ENCODE data around the gene PDZD8.
"Not testable (repeated sequence)": the region's sequence is repeated elsewhere in the genome, so short reads cannot be mapped to it uniquely, and the experiment has no call there.

The PDZD8 gene

DNA sequence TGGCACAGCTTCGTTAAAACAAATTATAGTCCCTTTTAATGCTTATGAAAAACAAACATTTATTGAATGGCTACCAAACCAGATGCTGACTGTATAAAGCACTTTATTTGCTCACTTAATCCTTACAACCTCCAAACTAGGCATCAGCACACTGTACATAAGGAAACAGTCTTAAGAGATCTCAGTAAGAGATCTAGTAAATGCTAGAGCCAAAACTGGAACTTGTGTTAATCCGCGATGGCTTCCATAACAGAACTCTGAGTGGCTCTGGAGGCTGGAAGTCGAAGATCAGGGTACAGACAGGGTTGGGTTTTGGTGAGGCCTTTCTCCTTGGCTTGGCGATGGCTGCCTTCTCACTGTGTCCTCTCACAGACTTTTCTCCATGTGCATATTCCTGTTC is 27.0 kb downstream of the PDZD8 start:
- no peak for DNase-seq (ENCODE audit: low read depth)

DNA sequence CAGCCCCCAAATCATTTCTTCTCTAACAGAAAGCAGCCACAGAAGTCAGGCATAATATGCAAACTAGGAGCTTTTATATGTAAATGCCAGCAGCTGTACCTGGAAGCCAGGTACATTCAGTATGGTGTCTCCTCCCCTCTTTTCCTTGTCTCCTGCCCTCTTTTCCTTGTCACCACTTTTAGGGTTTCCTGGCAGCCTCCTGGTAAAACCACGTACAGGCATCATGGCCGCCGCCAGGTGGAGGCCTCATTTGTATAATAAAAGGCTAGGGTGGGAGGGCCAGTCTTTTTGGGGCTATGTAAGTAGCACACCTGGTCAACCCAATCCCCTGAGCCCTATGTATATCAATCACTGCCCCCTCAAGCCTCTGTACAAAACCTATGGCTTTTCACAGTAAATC is 28.7 kb downstream of the PDZD8 start:
- no peak for DNase-seq (ENCODE audit: low read depth)

DNA sequence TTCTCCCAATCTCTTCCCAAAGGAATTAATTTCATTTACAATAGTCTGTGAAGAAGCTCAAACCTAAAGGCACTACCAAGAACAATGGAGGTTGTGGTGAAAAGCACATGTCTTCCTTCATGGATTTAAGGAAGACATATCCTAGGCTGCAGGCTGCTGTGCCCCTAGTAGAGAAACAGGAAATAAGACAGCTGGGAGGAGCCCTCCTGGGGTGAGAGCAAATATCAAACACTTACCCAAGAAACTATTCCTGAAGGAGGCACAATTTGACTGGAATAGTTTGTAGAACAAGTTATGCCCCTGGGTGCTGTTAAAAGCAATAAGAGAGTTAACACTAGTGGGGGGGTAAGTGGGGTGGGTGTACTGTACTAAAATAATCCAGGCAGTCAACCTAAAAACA is 30.1 kb downstream of the PDZD8 start:
- no peak for DNase-seq (ENCODE audit: low read depth)

DNA sequence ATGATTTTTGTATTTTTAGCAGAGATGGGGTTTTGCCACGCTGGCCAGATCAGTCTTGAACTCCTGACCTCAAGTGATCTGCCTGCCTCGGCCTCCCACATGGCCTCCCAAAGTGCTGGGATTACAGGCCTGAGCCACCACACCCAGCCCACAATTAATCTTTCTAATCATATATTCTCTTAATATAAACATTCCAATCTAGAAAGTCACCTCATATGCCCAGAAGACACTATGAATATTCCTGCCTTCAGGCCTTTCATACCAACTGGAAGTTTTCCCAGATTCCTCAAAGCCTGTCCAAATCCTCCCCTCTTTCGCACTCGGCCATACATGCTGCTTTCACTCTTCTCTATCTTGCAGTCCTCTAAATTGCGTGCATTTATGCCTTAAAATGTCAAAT is 32.6 kb downstream of the PDZD8 start:
- no peak for DNase-seq (ENCODE audit: low read depth)

DNA sequence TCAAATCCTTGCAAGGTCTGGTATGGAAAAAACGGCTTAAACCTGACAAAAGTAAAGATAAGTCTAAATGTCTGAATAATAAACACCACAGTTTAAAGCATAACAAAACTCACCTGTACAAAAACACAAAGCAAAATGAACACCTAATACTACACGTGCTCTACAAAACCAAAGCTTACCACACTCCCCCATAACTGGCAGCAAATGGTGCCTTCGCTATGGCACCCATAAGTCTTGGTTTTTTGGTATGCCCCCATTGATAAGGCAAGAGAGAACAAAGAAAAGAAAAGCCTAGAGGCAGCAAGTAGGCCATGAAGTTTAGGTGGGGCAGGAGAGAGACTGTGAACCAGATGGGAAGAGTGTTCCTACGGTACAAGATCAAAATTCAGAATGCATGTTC is 34.2 kb downstream of the PDZD8 start:
- DNase-seq (ENCODE audit: low read depth), result no peak

DNA sequence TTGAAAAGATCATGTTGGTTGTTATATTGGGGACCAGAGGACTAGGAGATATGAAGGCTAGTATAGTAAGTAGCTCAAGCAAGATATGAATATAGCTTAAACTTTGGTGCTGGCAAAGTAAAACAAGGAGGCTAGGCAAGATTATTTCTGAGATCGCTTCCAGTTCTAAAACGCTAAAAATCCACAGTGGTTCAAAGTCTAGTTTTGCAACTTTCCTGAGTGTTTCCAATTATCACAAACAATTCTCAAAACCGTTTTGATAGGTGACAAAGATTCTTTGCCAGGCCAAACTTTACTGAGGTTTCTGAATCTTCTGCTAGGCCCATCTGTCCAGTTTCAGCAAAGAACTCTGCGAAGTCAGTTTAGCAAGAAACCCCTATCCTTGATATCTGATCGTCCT is 35.3 kb downstream of the PDZD8 start:
- no peak for DNase-seq (ENCODE audit: low read depth)

DNA sequence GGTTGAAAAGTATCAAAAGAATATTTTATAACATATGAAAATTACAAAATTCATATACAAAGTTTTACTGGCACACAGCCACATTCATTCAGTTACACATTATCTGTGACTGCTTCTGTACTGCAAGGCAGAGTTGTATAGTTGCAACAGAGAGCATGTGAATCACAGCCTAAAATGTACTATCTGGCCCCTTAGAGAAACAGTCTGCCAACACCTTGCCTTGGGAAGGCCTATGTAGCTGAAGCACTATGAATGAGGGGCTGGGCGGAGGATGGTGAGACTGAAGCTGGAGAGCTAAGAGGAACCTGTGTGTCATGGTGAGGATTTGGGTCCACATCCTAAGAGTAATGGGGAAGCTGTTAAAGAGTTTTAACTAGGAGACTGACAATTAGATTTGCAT is 35.7 kb downstream of the PDZD8 start:
- DNase-seq (ENCODE audit: low read depth), result no peak

DNA sequence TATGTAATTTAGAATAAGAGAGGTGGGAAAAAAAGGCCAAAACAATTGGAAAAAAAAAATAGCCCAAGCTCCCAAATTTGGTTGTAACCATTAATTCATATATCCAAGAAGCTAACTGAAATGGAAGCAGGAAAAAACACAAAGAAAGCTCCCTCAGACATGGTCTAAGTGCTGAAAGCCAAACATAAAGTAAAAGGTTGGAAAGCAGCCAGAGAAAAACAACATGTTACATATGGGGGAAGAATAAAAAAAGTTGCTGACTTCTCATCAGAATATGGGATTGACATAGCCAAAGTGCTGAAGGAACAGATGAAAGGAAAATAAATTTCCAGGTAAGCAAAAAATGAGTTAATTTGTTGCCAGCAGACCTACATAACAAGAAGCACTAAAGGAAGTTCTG is 40.3 kb downstream of the PDZD8 start:
- no peak for DNase-seq (ENCODE audit: low read depth)

DNA sequence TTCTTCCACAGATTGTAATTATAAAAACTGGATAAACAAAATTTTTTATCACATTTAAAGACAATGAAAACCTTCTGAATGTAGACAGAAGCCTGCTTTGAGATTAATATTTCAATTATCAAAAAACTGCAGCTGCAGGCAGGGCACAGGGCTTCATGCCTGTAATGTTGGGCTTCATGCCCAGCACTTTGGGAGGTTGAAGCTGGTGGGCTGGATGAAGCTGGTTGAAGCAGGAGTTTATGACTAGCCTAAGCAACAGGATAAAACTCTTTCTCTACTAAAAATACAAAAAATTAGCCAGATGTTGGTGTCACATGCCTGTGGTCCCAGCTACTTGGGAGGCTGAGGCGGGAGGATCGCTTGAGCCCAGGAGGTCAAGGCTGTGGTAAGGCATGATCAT is 41.2 kb downstream of the PDZD8 start:
- no peak for DNase-seq (ENCODE audit: low read depth)

DNA sequence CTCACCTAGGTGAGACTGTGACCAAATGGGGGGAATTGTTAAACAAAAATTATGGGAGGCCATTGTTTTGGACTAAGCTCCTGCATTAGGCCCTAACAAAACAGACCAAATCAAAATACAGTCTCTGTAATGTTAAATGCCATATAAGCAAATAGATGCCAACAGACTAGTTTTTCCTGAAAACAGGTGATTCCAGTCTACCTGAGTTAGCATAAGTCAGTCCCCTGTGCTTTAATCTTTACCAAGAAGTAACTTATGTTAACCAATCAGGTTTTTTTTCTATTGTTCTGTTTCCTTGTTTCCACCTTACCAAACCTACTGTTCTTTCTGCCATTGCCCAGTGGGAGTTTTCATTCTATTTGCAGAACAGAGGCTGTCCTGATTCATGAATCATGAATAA is 48.0 kb downstream of the PDZD8 start:
- DNase-seq (ENCODE audit: low read depth), result no peak

DNA sequence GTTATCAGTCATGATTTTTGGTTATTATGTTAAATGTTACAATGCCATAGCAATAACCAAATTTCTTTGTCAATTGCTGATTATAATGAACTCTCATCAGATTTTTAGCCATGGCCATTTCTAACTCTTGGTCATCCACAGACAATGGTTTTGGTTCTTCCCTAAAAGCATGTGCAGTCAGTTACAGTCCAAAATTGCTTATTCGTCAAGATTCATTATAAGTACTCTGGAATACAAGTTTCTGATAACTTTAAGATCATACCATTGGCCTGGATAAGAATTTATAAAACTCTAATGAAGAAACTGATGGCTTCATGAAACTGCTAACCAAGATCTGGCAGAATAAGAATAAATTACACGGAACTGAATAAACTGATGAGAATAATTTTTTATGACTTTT is 50.9 kb downstream of the PDZD8 start:
- DNase-seq (ENCODE audit: low read depth), result no peak

DNA sequence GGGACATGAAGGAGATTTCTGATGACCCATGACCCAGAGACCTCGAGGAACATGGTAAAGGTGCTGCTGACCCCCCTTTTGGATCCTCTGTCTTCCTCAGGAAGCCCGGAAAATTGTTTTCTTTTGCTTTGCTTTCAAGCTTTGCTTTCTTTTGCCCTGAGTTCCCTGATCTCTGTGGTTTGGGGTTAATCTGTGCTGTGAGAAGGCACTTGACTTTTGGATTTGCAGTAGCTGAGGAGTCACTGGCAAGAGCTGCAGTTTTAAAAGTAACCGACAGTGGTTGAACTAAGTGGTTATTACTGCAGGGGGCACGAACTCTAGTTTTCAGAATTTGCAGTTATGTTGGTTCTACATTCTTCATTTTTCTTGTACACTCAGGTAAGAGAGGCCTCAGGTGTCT is 53.0 kb downstream of the PDZD8 start:
- no peak for DNase-seq (ENCODE audit: low read depth)

DNA sequence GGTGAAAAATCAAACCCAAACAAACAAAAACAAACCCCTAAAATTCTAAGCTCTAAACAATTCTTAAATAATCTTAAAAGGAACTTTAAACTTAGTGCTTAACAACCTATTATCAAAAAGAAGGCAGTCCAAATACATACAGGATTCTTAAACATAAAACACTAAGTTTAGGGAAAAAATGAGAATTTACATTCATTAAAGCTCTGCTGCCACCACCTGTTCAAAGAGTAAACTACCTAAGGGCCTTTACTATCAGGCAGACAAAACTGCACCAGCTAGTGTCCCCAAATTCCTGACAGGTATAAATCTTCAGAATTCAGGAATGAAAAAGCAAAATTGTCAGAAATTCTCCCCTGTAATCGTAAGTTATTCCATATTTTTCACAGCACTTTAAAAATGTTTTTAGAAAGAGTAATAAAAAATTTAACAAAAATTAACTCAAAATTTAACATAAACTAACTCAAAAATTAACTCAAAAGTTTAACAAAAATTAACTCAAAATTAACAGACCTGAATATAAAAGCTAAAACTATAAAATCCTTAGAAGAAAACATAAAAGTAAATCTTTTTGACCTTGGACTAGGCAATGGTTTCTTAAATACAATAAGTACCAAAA is 55.1 kb downstream of the PDZD8 start:
- DNase-seq (ENCODE audit: low read depth), result no peak

DNA sequence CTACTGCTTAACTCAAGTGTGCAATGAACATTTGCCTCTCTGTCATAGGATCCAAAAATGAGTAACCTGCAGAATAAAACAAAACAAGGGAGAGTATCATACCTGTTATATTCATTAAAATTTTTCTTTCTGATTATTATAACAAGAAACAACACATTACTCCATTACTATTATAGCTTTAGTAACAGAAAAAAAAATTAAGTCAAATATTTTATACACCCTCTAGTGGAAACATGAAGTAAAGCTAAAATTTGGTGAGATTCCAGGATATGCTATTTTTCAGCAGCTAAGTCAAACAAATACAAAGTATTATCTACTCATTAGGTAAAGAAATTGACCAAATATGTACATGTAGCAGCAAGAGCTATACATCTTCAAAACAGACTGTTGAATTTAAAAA is 56.3 kb downstream of the PDZD8 start:
- no peak for DNase-seq (ENCODE audit: low read depth)

DNA sequence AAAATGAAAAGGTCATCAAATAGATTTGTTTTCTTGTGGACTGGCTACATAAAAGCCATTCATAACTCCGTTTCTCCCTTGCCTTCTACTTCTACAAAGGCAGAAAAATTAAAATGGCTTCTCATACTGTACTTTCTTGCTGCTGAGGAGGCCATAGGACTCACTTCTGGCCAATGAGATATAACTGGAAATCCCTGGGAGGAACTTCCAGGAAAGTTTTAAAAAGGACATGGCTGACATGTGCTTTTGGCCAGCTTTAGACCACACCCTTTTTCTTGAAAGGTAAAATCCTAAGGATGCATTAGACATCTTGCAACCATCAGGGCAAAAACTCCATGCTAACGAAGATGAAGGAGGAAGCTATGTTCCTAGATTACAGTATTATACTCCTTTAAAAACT is 58.5 kb downstream of the PDZD8 start:
- DNase-seq (ENCODE audit: low read depth), result no peak

DNA sequence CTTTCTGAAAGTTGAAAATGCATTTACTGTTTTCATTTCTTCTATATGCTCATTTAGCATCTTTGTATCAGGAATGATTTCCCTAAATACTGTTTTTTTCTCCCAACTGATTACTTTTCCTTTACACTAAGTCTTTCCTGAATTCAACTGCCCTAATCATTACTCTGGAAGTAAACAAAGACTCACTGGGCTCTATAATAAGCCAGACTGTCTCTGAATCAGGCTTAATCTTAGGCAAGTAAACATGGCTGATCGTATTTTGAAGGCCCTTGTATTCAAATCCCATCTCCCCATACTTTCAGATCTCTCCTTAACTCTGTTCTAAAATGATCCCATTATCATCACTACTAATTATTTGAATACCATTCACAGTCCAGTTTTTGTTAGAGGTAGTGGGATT is 61.6 kb downstream of the PDZD8 start:
- no peak for DNase-seq (ENCODE audit: low read depth)

DNA sequence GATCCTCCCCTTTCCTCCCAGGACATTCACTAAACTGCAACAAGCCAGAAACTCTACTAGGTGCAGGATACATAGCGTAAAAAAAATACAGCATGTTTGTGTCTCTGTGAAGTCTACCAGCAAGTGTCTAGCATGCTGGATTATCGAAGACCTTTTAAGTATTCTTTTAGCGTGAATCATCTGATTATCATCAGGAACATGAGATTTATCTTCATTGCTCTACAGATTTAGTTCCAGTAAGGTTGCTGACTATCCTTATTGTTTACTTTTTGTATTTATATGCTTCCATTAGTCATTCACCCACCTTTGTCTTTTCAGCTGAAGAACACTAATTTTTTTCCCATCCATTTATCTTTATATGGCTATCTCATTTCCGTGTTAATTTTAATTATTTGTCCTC is 62.8 kb downstream of the PDZD8 start:
- no peak for DNase-seq (ENCODE audit: low read depth)

DNA sequence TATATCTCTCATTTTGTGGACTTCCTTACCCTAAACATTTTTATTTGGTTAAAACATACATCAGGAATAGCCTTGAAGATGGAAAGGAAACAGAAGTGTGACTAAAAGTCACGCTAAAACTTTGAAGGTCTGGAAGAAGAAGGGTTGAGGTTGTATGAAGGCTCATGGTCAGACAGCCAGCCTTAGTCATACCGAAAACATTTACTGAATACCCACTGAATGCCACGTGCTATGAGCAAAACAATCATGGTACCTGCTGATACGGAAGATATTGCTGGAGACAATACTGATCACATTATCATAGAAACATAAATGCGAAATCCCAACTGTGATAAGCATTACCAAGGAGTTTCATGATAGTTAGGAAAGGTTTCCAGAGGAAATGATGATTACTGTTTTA is 64.0 kb downstream of the PDZD8 start:
- DNase-seq (ENCODE audit: low read depth), result no peak

DNA sequence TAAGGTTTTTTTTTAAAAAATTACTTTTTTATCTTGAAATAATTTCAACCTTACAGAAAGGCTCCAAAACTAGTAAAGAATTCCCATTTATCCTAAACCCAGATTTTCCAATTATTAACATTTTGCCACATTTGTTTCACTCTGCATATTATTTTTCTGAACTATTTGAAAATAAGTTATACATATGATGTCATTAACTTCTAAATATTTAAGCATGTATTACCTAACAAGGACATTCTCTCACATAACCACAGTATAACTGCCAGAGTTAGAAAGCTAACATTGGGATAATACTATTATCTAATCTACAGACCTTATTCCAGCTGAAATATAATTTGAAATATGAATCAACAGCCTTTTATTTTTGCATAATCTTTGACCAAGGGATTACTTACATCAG is 68.6 kb downstream of the PDZD8 start:
- no peak for DNase-seq (ENCODE audit: low read depth)

DNA sequence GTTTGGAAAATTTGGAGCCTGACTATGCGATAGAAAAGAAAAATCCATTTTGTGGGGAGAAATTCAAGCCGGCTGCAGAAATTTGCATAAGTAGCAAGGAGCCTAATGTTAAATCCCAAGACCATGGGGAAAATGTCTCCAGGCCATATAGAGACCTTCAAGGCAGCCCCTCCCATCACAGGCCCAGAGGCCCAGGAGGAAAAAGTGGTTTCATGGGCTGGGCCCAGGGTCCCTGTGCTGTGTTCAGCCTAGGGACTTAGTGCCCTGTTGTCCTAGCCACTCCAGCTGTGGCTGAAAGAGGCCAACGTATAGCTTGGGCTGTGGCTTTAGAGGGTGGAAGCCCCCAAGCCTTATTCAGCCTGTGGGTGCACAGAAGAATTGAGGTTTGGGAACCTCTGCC is 71.8 kb downstream of the PDZD8 start:
- DNase-seq (ENCODE audit: low read depth), result not testable (repeated sequence)

DNA sequence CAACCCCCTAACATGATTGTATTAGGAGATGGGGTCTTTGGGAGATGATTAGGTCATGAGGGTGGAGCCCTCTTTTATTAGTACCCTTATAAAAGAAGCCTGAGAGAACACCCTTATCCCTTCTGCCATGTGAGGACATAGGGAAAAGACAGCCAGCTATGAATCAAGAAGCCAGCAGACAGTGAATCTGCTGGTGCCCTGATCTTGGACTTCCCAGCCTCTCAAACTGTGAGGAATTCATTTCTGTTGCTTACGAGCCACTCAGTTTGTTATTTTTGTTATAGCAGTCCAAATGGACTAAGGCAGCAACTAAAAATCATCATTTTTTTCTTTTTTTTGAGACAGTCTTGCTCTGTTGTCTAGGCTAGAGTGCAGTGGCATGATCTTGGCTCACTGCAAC is 74.6 kb downstream of the PDZD8 start:
- no peak for DNase-seq (ENCODE audit: low read depth)

DNA sequence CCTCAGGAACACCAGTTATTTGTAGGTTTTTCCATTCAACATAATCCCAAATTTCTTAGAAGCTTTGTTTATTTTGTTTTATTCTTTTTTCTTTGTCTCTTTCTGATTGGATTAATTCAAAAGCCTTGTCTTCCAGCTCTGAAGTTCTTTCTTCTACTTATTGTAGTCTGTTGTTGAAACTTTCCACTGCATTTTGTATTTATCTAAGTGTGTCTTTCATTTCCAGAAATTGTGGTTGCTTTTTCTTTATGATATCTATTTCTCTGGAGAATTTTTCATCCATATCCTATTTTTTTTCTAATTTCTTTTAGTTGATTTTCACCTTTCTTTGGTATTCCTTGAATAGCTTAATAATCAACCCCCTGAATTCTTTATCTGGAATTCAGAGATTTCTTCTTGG is 75.8 kb downstream of the PDZD8 start:
- no peak for DNase-seq (ENCODE audit: low read depth)

DNA sequence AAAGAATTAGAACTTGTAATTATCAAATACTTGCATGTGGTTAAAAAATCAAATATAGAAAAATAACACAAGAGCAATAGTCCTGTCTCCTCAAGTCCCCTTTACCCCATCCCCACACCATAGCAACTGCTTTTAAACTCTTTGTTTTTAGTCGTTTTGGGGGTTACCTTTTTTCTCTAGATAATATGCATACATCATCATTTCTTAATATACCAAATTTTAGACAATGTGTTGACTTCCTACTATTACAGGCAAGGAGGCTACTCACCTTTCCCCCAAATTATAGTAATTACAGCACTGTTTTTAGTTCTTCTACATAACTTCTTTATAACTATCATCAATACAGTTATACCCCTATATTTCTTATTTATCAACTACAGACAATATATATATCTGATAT is 77.0 kb downstream of the PDZD8 start:
- no peak for DNase-seq (ENCODE audit: low read depth)

DNA sequence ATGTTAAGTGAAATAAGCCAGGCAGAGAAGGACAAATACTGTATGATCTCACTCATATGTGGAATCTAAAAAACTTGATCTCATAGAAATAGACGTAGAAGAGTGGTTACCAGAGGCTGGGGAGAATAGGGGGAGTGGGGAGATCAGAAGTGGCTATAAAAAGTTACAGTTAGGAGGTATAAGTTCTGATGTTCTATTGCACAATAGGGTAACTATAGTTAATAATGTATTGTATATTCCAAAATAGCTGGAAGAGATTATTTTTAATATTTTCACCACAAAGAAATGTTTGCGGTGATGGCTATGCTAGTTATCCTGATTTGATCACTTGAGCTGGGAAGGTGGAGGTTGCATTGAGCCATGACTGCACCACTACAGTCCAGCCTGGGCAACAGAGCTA is 80.5 kb downstream of the PDZD8 start:
- DNase-seq (ENCODE audit: low read depth), result no peak

DNA sequence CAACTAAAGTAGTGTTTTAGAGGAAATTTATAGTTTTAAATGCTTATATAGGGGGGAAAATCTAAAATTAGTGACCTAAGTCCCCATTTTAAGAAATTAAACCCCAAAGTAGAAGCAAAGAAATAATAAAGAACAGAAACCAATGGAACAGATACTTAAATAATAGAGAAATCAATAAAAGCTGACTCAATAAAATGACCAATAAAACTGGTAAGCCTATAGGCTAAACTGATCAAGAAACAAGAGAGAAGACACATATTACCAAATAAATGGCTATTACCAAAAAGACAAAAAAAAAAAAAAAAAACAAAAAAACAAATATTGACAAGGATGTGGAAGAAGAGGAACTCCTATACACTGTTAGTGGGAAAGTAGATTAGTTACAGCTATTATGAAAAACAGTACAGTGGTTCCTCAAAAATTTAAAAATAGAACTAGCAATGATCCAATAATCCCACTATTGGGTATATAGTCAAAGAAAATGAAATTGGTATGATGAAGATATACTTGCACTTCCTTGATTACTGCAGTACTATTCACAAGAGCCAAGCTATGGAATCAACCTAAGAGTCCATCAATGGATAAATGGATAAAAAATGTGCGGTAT is 81.1 kb downstream of the PDZD8 start:
- no peak for DNase-seq (ENCODE audit: low read depth)
